Measurements from ENCODE around the gene CMC1.

CMC1 gene

DNA sequence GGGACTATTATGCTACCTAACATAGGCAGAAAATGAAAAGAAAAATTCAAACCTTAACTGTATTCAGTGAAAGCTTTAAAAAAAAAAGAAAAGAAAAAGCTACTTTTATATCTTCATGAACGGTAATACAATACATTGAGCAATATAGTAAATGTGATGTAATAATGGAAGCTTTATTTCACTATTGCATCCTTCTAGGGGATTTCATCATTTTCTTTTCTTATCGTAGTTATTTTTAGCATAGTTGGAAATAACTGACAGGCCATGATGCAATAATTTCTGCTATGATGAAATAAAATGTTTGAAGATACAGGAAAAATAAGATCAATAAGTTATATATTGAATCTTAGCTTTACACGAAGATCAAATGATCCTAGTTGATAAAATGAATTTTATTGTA lies 66.8 kb downstream of the CMC1 start:
- no peak for DNase-seq

DNA sequence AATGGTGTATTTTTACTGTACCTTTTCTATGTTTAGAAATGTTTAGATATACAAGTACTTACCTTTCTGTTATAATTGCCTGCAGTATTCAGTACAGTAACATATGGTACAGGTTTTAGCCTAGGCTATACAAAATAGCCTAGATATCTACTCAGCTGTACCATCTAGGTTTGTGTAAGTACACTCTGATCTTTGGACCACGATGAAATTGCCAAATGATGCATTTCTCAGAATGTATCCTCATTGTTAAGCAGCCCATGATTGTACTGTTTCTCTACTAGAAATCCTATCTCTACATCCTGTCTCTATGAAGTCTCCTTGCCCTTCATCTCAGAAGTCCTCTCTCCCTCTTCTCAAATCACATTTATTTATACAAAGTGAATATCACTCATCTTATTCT lies 74.3 kb downstream of the CMC1 start:
- DNase-seq: no peak

DNA sequence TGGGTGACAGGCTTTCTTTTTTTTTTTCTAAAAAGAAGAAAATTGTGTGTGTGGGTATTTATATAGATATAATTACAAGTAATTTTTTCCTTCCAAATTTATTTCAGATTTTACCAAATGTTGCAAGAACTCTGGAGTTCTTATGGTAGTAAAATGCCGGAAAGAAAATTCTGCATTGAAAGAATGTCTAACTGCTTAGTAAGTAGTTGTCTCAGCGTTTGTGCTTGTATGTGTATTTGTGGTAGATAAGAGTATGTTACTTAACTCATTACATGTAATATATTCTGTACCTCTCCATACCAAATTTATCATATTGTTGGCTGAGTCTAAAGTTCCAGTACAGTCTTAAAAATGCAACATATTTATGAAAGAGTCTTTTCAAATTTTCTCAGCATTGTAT lies 74.8 kb downstream of the CMC1 start:
- DNase-seq: no peak

DNA sequence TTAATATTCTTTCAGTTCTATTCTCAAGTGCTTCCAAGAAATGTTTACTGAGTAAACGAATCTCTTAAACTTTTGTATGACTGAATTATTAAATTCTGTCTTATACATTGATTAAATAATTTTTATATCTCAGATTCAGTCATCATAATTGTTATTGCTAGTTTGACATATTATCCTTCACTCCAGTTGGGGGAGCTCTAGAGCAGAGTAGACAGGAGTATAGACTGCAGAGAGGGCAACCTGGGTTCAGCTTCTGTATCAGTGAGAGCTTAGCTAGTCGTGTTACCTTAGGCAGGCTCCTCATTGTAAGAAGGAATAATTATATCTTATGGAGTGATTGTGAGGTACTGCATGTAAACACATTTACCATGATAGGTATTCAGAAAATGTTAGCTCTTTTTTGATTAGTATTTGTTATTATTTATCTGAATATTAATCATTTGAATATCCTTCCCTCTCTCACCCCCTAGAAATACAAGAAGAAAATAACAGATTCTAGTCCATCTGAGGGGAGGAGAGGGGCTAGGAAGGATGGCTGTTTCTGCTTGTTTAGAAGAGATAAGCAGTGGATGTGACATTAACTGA lies 76.1 kb downstream of the CMC1 start:
- DNase-seq: no peak

DNA sequence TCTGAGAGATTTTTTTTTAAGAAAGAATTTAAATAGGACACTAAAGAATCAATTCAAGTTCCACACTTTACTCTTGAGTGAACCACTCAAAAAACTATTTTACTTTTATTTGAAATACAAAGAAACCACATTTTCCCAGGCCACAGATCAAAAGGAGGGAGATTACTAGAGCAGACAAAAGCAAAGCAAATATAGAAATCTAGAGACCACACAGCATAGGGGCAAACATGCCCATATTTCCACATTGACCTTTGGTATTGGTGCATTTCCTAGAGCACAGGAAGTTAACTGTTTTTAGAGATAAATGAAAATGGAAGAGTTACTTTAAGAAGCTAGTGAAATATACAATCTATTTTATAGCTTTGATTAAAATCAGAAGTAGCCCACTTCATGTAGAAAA lies 79.6 kb downstream of the CMC1 start:
- no peak for DNase-seq

DNA sequence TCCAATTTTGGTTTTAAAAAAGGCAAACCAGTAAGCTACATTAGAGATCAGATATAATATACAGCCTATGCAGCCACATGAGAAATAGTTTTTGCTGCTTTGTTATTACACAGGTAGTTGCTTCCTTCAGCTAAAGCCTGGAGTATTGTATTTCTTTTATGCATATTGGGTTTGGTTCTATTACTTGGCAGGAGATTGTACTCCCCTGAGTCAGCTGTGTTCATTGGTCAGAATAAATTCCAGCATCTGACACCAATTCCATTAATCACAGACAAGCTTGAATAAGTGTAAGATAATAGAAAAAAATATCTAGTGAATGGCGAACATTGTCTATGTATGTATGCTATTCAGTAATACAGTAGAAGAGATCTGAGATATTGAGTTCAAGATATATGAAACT lies 81.0 kb downstream of the CMC1 start:
- DNase-seq: no peak

DNA sequence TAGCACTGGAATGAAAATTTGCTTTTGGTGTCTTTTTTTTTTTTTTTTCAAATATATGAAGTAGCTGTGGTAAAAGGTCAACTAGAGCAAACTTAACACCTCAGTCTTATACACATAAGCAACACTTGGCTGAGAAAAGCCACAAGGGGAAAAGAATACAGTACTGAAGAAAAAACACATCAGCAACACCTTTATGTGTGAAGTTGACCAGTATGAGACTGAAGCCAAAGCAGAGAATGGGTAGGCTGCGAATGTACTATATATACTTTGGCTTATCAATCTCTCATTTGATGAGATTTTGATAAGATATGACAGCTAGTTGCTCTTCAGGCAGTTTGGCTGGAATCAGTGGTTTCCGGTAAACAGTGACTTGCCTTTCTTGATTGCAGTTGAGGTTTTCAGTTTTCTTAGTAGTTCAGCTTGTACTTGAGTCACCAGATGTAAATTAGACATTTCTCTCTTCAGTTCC lies 85.1 kb downstream of the CMC1 start:
- no peak for DNase-seq

DNA sequence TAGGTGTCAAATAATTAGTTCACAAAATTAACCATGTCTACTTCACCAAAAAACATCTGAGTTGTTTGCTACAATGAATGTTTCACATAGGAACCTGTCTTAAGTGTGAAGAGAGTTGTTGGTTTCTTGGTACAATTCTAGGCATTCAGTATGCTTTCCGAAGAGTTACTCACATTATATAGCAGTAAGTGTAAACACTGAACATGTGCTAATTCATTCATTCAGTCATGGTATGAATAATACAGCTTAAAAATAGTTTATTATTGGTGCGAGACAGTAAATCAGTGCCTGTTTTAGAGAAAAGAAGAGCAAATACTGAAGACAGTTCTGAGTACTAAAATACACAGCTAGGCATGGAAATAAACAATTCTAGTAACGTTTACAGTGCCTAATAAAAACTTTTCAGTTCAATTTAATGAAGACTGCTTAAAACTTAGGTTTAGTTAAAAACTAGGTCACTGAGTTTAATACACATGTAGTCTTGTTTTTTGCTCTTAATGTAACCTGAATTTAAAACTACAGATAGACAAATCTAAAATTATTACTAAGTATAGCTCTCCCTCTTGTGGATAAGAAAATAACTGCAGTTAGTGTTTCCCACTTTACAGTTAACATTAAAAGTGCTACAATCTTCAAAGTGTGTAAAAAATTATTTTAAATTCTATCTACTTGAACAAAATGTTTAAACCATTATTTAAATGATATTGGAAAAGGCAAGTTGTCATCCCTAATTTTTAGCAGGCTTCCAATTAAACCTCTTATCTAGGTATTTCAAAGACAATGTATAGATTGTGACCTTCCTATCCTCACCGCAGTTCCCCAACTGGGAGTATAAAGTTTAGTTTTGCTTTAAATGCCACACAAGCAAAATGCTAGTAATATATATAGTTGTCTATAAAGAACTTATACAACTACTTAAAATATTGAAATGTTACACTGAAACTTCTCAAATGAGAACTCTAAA lies 87.1 kb downstream of the CMC1 start:
- DNase-seq: no peak

DNA sequence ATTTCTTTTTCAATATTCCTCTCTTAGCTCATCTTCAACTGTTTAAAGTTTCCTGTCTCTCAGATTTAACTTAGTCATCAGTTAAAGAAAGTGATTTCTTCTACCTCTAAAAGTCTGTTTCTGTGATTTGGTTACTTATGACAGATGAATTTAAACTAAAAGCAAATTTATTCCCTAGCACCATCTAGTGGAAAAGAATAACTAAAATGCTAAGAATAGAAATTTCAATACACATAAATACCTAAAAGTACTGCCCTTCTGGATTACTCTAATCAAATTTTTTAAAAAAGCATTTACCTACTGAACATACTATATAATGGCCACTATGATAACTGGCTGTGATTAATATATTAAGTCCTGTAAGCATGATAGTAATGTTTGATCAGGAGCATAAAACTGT lies 93.1 kb downstream of the CMC1 start:
- no peak for DNase-seq

DNA sequence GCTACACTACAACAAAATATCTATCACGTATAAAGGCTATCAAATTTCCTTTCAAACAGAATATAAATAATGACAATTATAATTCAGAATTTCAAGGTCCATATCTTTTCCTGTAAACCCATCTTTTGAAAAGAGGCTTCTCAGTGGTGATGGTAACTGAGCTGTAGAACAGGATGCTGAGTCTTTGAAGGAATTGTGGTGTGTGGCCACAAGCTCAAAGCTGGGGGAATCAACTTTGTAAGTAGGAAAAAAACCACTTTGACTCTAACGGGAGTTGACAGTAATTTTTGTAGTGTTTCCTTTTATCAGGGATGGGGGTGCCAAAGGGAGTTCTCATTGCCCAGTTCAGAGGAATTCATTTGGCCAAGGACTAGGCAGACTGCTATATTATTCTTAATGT lies 93.8 kb downstream of the CMC1 start:
- DNase-seq: no peak

DNA sequence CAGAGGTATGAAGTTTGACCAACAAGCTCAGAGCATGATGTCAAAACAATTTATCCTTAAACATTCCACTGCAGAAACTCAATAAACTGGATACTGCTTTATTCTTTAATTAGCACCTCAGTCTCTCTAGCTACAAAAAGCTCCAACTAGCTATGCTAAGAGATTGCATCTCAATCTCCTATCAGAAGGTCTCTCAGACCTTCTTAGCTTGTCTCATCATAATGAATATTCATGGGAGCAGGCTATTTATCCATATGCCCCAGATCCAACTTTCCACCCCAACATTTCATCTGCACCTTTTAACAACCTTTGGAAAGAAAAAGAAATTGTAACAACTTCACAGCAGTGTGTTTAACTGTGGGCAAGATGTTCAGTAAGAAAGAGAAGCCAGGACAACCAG lies 95.8 kb downstream of the CMC1 start:
- DNase-seq: no peak

DNA sequence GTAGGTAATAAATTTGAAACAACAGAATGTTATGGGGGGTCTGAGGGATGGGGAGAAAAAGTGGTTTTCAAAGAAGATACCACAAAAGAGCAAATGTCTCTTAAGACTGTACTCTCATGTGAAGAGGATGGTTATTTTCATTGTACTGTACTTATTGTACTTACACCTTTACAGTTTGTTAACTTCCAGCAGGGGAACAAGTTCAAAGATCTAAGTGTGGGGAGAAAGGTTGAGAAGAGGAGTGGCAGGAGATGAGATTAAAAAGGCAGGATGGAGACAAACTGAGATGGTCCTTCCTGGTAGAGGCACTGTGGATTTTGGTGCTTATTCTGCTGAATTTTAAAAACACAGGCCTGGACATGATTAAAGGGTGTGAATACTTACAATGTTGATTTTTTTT lies 101.7 kb downstream of the CMC1 start:
- no peak for DNase-seq

DNA sequence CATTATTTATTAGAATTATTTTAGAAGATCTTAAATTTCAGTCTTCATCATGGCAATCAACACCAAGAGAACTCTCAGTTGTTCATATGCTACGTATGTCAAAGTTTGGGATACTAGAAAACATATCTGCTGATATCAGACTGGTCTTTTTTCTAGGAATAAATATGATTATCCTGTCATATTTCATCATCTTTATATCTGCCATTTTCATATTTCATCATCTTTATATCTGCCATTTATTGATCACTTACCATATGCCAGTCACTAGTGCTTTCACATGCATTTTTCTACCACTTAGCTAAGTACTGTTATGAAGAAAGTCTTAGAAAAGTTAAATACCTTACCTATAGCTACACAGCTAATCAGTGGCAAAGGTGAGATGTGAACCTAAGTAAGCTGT lies 104.3 kb downstream of the CMC1 start:
- no peak for DNase-seq

DNA sequence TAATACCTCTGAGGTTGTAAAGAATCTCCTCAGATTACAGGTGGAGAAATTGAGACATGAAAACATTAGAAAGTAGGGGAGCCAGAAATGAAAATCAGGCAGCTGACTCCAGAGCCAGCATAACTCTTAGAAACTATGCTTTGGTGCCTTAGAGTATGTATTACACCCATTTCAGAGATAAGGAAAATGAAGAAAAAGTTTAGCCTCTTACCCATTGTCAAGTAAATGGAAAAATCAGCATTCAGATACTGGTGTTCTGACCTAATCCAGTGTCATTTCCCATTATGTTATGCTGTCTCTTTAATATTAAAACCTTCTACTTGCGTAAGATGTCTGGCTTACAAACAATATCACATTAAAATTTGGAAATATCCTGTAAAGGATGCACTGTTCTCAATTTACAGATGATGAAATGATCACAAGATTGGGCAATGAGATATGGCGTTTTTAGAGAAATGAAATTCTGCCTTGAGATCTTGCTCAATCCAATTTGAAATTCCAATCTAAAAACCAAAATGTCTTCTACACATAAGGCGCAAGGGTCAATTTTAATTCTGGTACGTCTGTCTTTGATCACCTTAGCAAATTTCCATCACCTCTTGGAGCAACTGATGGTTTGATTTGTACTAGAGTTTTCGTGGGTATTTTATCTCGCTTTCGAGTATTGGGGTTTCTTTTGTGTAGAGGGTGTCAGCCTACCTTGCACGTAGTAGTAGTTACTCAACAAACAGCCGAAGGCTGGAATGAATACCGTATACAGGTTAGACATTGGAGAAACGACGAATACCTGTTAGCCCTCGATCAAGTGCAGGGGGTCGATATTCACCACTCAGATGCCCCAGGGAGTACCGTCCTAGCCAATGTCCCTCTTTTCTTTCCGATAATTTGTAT lies 106.2 kb downstream of the CMC1 start:
- DNase-seq: no peak

DNA sequence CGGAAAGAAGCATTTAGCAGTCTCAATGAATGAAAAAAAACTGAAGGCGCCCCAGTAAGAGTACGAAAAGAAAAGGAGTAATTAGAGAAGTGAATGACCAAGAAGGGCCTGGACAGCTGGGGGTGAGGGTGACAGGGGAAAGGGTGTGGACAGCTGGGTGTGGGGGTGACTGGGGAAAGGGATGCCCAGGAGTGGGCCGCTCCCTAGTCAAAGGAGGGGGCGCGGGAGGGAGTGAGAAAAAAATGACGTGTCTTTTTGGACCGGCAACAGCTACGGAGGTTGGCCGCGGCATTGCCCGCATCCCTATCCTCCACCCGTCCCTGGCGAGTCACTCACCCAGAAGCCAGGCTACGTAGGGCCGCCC lies 106.8 kb downstream of the CMC1 start:
- DNase-seq: no peak

DNA sequence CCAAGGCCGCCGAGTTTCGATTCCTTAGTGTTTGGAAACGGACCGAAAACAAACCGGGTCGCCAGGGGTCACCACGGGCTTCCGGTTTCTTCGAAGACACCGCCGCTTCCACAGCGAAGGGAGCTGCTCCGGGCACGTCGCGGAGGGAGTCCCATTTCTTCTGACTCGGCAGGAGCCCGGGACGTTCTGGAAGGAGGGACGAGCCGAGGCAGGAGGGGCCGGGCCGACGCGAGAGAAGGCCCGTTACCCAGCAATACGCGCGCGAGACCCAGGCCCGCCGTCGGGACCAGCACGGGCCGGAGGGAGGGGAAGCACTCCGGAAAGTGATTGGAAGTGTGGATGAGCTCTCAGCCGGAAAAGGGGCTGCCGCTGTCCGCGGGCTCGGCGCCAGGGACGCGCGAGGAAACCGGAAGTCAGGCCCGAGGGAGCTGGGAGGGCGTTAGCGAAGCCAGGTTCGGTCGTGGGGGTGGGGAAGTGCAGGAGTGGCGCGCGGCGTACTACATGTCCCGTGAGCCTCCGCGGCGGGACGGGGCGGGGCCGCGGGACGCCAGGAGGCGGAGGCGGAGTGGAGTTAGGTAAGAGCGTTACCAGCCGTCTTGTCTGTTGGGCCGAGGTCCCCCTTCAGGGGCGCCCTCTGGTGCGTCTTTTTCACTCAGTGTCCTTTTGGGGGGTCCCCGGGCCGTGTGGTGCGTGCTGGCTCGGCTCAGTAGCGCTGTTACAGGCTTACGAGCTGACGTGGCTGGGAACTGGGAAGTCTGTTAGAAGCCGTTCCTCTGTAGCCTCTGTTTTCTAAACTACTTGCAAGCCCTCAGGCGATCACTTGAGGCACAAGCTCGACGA lies 107.4 kb downstream of the CMC1 start, which contains the start of the genes AZI2 and ZCWPW2:
AZI2 (minus strand) TSS at position 196 of the 840 bp plus-strand sequence. CDS start 8,207 bp downstream, outside the sequence.
ZCWPW2 (plus strand) TSS at position 93 of the 840 bp plus-strand sequence. CDS start 64,348 bp downstream, outside the sequence.
- DNase-seq: peak; percentile 98

DNA sequence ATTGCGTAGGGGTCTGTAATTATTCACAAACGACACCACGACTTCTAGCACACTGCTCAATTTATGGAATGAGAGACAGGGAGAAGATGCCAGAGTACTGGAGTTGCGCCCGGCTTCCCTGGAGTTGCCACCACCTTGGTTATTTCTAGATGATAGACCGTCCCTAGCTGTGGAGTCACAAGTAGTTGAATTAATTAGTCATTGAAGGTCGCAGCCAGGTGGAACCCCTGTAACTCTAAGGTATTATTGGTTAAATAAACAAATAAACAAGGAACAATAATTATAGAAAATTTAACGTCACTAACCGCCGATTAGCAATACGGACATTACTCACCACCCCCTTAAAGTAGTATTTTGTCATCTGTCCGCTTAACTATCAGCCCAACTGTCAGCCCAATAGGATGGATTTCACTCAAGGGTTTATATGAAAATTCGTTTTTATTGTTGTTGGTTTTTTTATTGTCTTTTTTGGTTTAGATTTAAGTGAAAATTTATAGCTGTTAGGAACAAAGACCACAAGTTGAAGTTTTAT lies 108.1 kb downstream of the CMC1 start:
- no peak for DNase-seq

Measured in right forelimb (tissue), 1 donor.